GM12891 (cell line): ENCODE data around the gene UNC5C.

Source experiments
- DNase-seq: peaks from one replicate; pipeline ENCODE4 v3.0.0; 2011; ENCODE audit warnings: low spot score; ENCODE audit not compliant: insufficient read length
- FAIRE-seq: peaks from 2 replicates; lab custom pipeline; 2011; peaks lifted over from hg19 to GRCh38; lab: Jason Lieb, UNC
- PAX5 ChIP-seq: IDR thresholded peaks from 2 replicates; pipeline ENCODE4 v1.6.1; 2011; ENCODE audit warnings: low read length, moderate library complexity, mild to moderate bottlenecking; ENCODE audit not compliant: insufficient read depth, severe bottlenecking
- POLR2A ChIP-seq: IDR thresholded peaks from 2 replicates; pipeline ENCODE4 v1.6.1; 2011; ENCODE audit warnings: low read depth, low read length, control low read depth
- POLR2AphosphoS5 ChIP-seq: IDR thresholded peaks from 2 replicates; pipeline ENCODE4 v1.6.1; 2011; ENCODE audit warnings: low read depth, low read length, control low read depth
- POU2F2 ChIP-seq: IDR thresholded peaks from 2 replicates; pipeline ENCODE4 v1.6.1; 2011; ENCODE audit warnings: low read depth, mild to moderate bottlenecking, control low read depth, low read length, moderate library complexity
- SPI1 ChIP-seq: IDR thresholded peaks from 2 replicates; pipeline ENCODE4 v1.6.1; 2011; ENCODE audit warnings: low read depth, low read length, control low read depth
- TAF1 ChIP-seq: IDR thresholded peaks from 2 replicates; pipeline ENCODE4 v1.6.1; 2011; ENCODE audit warnings: low read depth, low read length, control low read depth

UNC5C gene

GRCh38 chr4:95417531-95417930 is 131.2 kb downstream of the UNC5C start:
- DNase-seq (no peak), FAIRE-seq (no peak)
- TF ChIP-seq POLR2AphosphoS5 (no peak), PAX5 (no peak), POLR2A (no peak), SPI1 (no peak), POU2F2 (no peak)

- FAIRE-seq: no peak
Measured at GRCh38 chr4:95415346-95415771, 133.4 kb downstream of the UNC5C start.

GRCh38 chr4:95411371-95412088 is 137.2 kb downstream of the UNC5C start:
- TF ChIP-seq SPI1: no peak
- TF ChIP-seq POLR2A: no peak
- no peak for TF ChIP-seq PAX5
- no peak for TF ChIP-seq POU2F2
- TF ChIP-seq TAF1: no peak
- no peak for TF ChIP-seq POLR2AphosphoS5
- no peak for DNase-seq
- FAIRE-seq: no peak

More at GRCh38 chr4:95415346-95415771, 133.4 kb downstream of the UNC5C start:
- TF ChIP-seq PAX5 (no peak), POLR2A (no peak), POU2F2 (no peak), POLR2AphosphoS5 (no peak), TAF1 (no peak), SPI1 (no peak)
- DNase-seq: no peak

GRCh38 chr4:95410387-95410977 is 138.3 kb downstream of the UNC5C start:
- FAIRE-seq (no peak), DNase-seq (no peak)
- TF ChIP-seq PAX5 (no peak), POU2F2 (no peak), SPI1 (no peak), TAF1 (no peak), POLR2AphosphoS5 (no peak), POLR2A (no peak)

GRCh38 chr4:95409750-95410149 is 139.0 kb downstream of the UNC5C start:
- FAIRE-seq: no peak

GRCh38 chr4:95409127-95409526 is 139.6 kb downstream of the UNC5C start:
- TF ChIP-seq POLR2AphosphoS5: no peak
- no peak for TF ChIP-seq PAX5
- TF ChIP-seq POLR2A: no peak
- no peak for TF ChIP-seq TAF1
- no peak for TF ChIP-seq SPI1
- TF ChIP-seq POU2F2: no peak
- DNase-seq: no peak
- no peak for FAIRE-seq

More at GRCh38 chr4:95409750-95410149, 139.0 kb downstream of the UNC5C start:
- no peak for TF ChIP-seq TAF1
- TF ChIP-seq POLR2AphosphoS5: no peak
- no peak for TF ChIP-seq PAX5
- no peak for TF ChIP-seq POLR2A
- no peak for DNase-seq

- DNase-seq: no peak
- FAIRE-seq: no peak
- TF ChIP-seq TAF1: no peak
- no peak for TF ChIP-seq SPI1
- TF ChIP-seq POU2F2: no peak
- no peak for TF ChIP-seq POLR2AphosphoS5
- TF ChIP-seq PAX5: no peak
- no peak for TF ChIP-seq POLR2A
Measured at GRCh38 chr4:95402299-95402698, 146.5 kb downstream of the UNC5C start.

- FAIRE-seq (no peak), DNase-seq (no peak)
- TF ChIP-seq SPI1 (no peak), TAF1 (no peak), POLR2A (no peak), POU2F2 (no peak), POLR2AphosphoS5 (no peak), PAX5 (no peak)
Measured at GRCh38 chr4:95398217-95398616, 150.6 kb downstream of the UNC5C start.

GRCh38 chr4:95394752-95395306 is 153.9 kb downstream of the UNC5C start:
- DNase-seq: no peak
- FAIRE-seq: no peak
- TF ChIP-seq POLR2A: no peak
- no peak for TF ChIP-seq POU2F2
- no peak for TF ChIP-seq POLR2AphosphoS5
- no peak for TF ChIP-seq TAF1
- no peak for TF ChIP-seq PAX5
- TF ChIP-seq SPI1: no peak
